CD4-positive, alpha-beta T cell treated with Interleukin-17A for 1 hour (primary cell): ENCODE results near the gene TMEM255B.
"Not testable (repeated sequence)": the region's sequence is repeated elsewhere in the genome, so short reads cannot be mapped to it uniquely, and the experiment has no call there.

ENCODE experiments used
- DNase-seq: peaks from one replicate; pipeline ENCODE4 v3.0.0-alpha.2; 2020

The TMEM255B gene

GRCh38 chr13:113750554-113751399 is 8.2 kb upstream of the TMEM255B start:
- no peak for DNase-seq

- no peak for DNase-seq
Observed at GRCh38 chr13:113751491-113751890, 7.5 kb upstream of the TMEM255B start.

GRCh38 chr13:113752211-113752986 is 6.6 kb upstream of the TMEM255B start:
- DNase-seq, result not testable (repeated sequence)

GRCh38 chr13:113753171-113753570 is 5.9 kb upstream of the TMEM255B start:
- DNase-seq, result no peak

- DNase-seq, result no peak
Observed at GRCh38 chr13:113754242-113754641, 4.8 kb upstream of the TMEM255B start.

GRCh38 chr13:113754691-113755090 is 4.3 kb upstream of the TMEM255B start:
- no peak for DNase-seq

GRCh38 chr13:113756441-113757097 is 2.5 kb upstream of the TMEM255B start:
- no peak for DNase-seq

- DNase-seq, result no peak
Observed at GRCh38 chr13:113759525-113760137, 605 bp downstream of the TMEM255B start.

- DNase-seq, result no peak
Observed at GRCh38 chr13:113761136-113761535, 2.1 kb downstream of the TMEM255B start.

- no peak for DNase-seq
Observed at GRCh38 chr13:113762075-113762474, 3.0 kb downstream of the TMEM255B start.

- DNase-seq, result no peak
Observed at GRCh38 chr13:113762538-113762937, 3.5 kb downstream of the TMEM255B start.

- DNase-seq, result no peak
Observed at GRCh38 chr13:113763254-113763653, 4.2 kb downstream of the TMEM255B start.

GRCh38 chr13:113763961-113764792 is 5.2 kb downstream of the TMEM255B start:
- no peak for DNase-seq

- no peak for DNase-seq
Observed at GRCh38 chr13:113764793-113765563, 6.0 kb downstream of the TMEM255B start.

GRCh38 chr13:113765564-113765910 is 6.5 kb downstream of the TMEM255B start:
- no peak for DNase-seq

- DNase-seq, result no peak
Observed at GRCh38 chr13:113766035-113766800, 7.2 kb downstream of the TMEM255B start.

GRCh38 chr13:113767366-113767765 is 8.3 kb downstream of the TMEM255B start:
- DNase-seq, result no peak

GRCh38 chr13:113768018-113768905 is 9.2 kb downstream of the TMEM255B start:
- no peak for DNase-seq

- DNase-seq, result no peak
Observed at GRCh38 chr13:113769106-113769505, 10.1 kb downstream of the TMEM255B start.

GRCh38 chr13:113769881-113770280 is 10.9 kb downstream of the TMEM255B start:
- DNase-seq, result no peak
